ENCODE data around the gene ROR2.

GRCh38 chr9:91571036-91571435, 379.0 kb downstream of the ROR2 start:
- TF ChIP-seq EZH2 (IDR thresholded peaks at IDR 0.05; ENCODE audit: low read length, unreplicated experiment), result no peak
- TF ChIP-seq CTCF (conservative IDR thresholded peaks at IDR 0.05; ENCODE audit: low read depth, low read length), result no peak
- TF ChIP-seq EZH2phosphoT487 (IDR thresholded peaks at IDR 0.05; ENCODE audit: borderline replicate concordance, low read length), result no peak

All from PC-3 (cell line).